ENCODE measurements around the gene RAB20.
A peak's percentile ranks its signal among the peaks of the same experiment; 100 is the strongest.

The RAB20 gene

GRCh38 chr13:110528371-110528770 is 33.2 kb downstream of the RAB20 start:
- DNase-seq, result no peak

GRCh38 chr13:110525328-110526319 is 35.9 kb downstream of the RAB20 start:
- no peak for DNase-seq

- DNase-seq, result no peak
These were observed 36.8 kb downstream of the RAB20 start for GRCh38 chr13:110524541-110525257.

- no peak for DNase-seq
These were observed 37.5 kb downstream of the RAB20 start for GRCh38 chr13:110523838-110524540.

- no peak for DNase-seq
These were observed 38.3 kb downstream of the RAB20 start for GRCh38 chr13:110523180-110523579.

- DNase-seq, result no peak
These were observed 38.8 kb downstream of the RAB20 start for GRCh38 chr13:110522721-110523120.

GRCh38 chr13:110521946-110522345 is 39.6 kb downstream of the RAB20 start:
- DNase-seq, result no peak

GRCh38 chr13:110521296-110521680 is 40.2 kb downstream of the RAB20 start:
- DNase-seq, result no peak

- no peak for DNase-seq
These were observed 40.9 kb downstream of the RAB20 start for GRCh38 chr13:110520431-110521295.

- DNase-seq, result no peak
These were observed 42.0 kb downstream of the RAB20 start for GRCh38 chr13:110519506-110519905.

- DNase-seq, result no peak
These were observed 42.5 kb downstream of the RAB20 start for GRCh38 chr13:110519046-110519445.

GRCh38 chr13:110518571-110518970 is 43.0 kb downstream of the RAB20 start:
- no peak for DNase-seq

GRCh38 chr13:110518226-110518525 is 43.3 kb downstream of the RAB20 start:
- no peak for DNase-seq

- no peak for DNase-seq
These were observed 43.9 kb downstream of the RAB20 start for GRCh38 chr13:110517505-110518225.

- DNase-seq, result no peak
These were observed 45.0 kb downstream of the RAB20 start for GRCh38 chr13:110516500-110516899.

GRCh38 chr13:110512198-110512740 is 49.3 kb downstream of the RAB20 start:
- DNase-seq, result no peak

- DNase-seq, result no peak
These were observed 49.9 kb downstream of the RAB20 start for GRCh38 chr13:110511509-110512181.

GRCh38 chr13:110509971-110510786 is 51.3 kb downstream of the RAB20 start:
- peak; percentile 73 for DNase-seq

- no peak for DNase-seq
These were observed 52.0 kb downstream of the RAB20 start for GRCh38 chr13:110509478-110509926.
